LNCaP clone FGC (cell line): ENCODE results near the gene ZNF90.
A peak's percentile ranks its signal among the peaks of the same experiment; 100 is the strongest.
"Not testable (repeated sequence)": the region's sequence is repeated elsewhere in the genome, so short reads cannot be mapped to it uniquely, and the experiment has no call there.

ENCODE experiments used
- DNase-seq: peaks from one replicate; pipeline ENCODE4 v3.0.0-alpha.2; 2011; ENCODE audit warnings: low read depth
- H3K4me3 ChIP-seq: 2 replicates; pipeline ENCODE4 v1.5.1; 2011; ENCODE audit warnings: mild to moderate bottlenecking, low read depth, low read length, control low read depth
- TF ChIP-seq, protein P1 (sequence below): IDR thresholded peaks from 2 replicates; pipeline ENCODE4 v1.5.1; 2012; ENCODE audit warnings: mild to moderate bottlenecking; ENCODE audit not compliant: control insufficient read depth, insufficient read depth; ENCODE audit errors: extremely low read depth

Gene ZNF90

DNA sequence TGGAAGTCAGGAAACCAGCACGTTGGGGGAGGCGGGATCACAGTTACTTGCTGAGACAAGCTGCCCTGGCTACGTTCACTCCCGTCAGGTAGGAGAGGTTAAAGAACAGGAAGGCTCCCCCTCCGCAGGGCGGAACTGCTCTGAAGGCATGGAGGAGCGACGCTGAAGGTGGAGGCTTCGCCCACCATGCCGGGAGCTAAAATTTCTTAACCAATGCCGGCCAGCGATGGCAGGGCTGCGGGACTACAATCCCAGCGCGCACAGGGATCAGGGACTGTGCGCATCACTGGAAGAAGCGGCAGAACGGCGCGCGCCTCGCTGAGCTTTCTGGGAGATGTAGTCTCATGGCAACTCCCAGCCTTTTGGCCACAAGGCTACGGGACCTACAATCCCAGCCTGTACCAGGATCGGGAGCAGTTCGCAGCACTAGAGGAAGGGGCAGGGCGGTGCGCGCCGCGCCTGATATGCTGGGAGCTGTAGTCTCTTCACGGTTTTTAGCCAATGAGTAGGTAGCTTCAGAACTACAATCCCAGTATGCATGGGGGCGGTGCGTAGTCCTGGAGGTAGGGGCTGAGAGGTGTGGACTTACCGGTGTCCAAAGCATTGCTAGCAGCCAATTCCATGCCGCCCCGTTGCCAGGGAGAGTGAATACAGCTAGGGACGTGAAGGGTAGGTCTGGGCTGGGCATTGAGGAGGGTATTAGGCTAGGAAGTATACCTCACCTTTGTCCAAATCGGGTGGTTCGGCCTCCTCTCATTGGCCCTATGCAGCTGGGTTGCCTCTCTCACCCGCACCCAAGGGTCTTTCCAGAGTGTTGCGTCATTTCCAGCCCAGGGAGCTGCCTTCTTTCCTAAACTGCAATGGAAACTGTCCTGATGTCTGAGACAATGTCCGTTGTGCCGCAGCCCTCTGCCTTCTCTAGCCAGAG is 25.7 kb upstream of the ZNF90 start:
- TF ChIP-seq, protein P1, sequence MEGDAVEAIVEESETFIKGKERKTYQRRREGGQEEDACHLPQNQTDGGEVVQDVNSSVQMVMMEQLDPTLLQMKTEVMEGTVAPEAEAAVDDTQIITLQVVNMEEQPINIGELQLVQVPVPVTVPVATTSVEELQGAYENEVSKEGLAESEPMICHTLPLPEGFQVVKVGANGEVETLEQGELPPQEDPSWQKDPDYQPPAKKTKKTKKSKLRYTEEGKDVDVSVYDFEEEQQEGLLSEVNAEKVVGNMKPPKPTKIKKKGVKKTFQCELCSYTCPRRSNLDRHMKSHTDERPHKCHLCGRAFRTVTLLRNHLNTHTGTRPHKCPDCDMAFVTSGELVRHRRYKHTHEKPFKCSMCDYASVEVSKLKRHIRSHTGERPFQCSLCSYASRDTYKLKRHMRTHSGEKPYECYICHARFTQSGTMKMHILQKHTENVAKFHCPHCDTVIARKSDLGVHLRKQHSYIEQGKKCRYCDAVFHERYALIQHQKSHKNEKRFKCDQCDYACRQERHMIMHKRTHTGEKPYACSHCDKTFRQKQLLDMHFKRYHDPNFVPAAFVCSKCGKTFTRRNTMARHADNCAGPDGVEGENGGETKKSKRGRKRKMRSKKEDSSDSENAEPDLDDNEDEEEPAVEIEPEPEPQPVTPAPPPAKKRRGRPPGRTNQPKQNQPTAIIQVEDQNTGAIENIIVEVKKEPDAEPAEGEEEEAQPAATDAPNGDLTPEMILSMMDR = no peak
- peak; percentile 99 for DNase-seq
- peak overlapping the region; percentile 74 for H3K4me3 ChIP-seq

- DNase-seq, H3K4me3 ChIP-seq: not testable (repeated sequence)
Measured at GRCh38 chr19:20058738-20059137, 19.1 kb upstream of the ZNF90 start.

GRCh38 chr19:20060282-20060681 is 17.5 kb upstream of the ZNF90 start:
- DNase-seq = no peak
- H3K4me3 ChIP-seq = no peak overlapping the region
- TF ChIP-seq, protein P1 = no peak

DNA sequence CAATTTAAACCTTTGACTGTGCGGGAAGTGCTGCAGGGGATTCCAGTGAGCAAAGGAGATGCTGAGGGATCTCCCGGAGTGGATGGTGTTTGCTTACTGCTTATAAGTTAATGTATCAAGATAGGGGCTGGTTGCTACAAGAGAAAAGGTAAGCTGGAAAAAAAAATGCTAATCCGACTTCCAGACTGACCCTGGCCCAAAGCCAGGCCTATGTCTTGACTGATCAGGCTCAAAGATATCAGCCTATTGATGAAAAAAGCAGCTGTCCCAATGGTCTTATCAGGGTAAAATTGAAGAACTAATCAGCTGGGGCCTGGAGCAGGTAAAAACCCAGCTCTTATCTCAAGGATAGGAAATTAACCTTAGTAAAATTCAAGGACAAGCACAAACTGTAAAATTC is 10.9 kb upstream of the ZNF90 start:
- H3K4me3 ChIP-seq = no peak overlapping the region
- TF ChIP-seq, protein P1 = no peak
- DNase-seq = no peak

DNA sequence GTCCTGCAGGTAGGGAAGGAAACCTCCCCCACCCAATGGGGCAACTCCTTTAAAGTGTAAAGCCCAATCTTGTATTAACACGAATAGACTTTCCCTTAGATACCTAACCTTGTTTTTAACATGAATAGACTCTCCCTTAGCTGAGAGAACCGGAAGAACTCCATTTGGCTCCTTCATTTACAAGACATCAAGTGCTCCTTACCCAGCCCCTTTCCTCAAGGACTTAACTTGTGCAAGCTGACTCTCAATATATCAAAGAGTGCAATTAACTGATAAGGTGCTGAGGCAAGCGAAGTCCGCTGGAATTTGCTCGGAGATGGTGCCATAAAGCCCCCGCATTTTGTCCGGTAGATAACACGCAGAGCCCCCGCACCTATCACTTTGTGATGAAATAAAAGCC is 9.9 kb upstream of the ZNF90 start:
- H3K4me3 ChIP-seq = no peak overlapping the region
- no peak for DNase-seq
- TF ChIP-seq, protein P1 = no peak

DNA sequence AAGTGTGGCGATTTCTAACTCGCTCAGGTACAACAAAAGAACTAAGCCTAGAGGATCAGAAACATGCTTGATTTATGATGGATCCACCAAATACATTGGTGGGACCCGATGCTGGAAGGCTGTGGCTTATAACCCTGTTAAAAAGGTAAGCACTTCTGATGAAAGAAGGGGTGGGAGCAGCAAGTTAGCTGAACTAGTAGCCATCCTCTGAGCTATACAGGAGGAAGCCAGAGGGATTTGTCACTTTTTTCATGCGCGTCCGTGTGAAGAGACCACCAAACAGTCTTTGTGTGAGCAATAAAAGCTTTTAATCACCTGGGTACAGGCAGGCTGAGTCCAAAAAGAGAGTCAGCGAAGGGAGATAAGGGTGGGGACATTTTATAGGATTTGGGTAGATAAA is 9.2 kb upstream of the ZNF90 start:
- not testable (repeated sequence) for H3K4me3 ChIP-seq, DNase-seq

- no peak for DNase-seq
- TF ChIP-seq, protein P1 = no peak
- H3K4me3 ChIP-seq = no peak overlapping the region
Measured at GRCh38 chr19:20070691-20071090, 7.1 kb upstream of the ZNF90 start.

- H3K4me3 ChIP-seq = no peak overlapping the region
- TF ChIP-seq, protein P1 = no peak
- DNase-seq = no peak
Measured at GRCh38 chr19:20072936-20073335, 4.9 kb upstream of the ZNF90 start.
